ENCODE results near the gene FGD5. TPM values are rescaled to one million over a fixed set of nuclear protein-coding genes. Genes with fewer than 3 reads are reported as not detected.
"Not testable (repeated sequence)": the region's sequence is repeated elsewhere in the genome, so short reads cannot be mapped to it uniquely, and the experiment has no call there.

The FGD5 gene
- total RNA-seq, 1 experiment from 2014 or later, result 0.40 TPM

DNA sequence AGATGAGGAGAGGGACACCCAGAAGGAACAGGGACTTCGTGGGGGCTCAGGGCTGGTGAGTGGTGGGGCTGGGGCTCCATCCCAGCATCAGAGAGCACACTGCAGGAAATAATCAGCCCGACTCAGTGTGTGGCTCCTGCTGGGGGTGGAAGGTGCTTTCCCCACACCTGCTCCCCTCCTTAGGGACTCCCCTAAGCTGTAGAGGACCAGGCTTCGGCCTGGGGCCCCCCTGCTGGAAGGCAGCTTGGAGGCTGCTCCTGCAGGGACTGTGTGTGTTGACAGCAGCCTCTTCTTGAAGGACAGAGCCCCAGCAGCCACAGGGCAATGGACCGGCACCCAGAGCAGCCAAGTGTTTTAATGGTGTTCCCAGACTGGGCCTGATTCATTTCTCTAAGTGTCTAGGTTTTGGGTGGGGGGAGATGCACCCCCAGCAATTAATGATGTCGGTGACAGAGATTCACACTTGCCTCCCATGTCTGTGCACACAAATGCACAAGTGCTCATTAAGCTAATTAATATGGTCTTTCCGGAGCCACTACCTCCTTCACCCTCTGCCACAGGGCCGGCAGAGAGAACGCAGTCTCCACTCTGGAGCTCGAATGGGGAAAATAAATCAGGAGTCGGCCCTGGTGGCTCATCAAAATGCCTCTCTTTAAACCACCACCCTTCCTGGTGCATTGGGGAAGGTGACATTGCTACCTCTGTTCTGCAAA lies 16.9 kb upstream of the FGD5 start:
- H3K36me3 ChIP-seq, result no peaks in the 10 kb centered on the region
- no peak for DNase-seq
- H3K4me3 ChIP-seq, result no peak overlapping the region
- no peaks in the 10 kb centered on the region for H3K27me3 ChIP-seq
- H3K9me3 ChIP-seq, result no peaks in the 10 kb centered on the region

DNA sequence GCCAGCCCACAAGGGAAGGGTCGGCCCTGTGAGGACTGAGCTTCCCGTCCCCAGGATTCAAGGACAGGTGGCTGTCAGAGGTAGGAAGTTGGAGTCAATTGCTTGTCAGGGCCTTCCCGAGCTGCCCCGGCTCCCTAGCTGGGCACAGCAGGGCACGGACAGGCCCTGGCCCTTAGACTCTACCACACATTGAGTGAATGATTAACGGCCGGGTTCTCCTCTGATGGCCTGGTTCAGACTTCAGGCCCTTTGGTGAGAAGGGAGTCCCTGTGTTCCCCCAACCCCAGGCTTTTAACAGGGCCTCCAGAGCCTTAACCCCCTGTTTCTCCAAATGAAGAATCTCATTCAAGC lies 16.4 kb upstream of the FGD5 start:
- no peaks in the 10 kb centered on the region for H3K36me3 ChIP-seq
- H3K4me3 ChIP-seq, result no peak overlapping the region
- DNase-seq, result no peak
- no peaks in the 10 kb centered on the region for H3K9me3 ChIP-seq
- H3K27me3 ChIP-seq, result no peaks in the 10 kb centered on the region

- no peak overlapping the region for H3K4me3 ChIP-seq
- DNase-seq, result no peak
- H3K27me3 ChIP-seq, result no peaks in the 10 kb centered on the region
- H3K9me3 ChIP-seq, result no peaks in the 10 kb centered on the region
- H3K36me3 ChIP-seq, result no peaks in the 10 kb centered on the region
These were observed 15.4 kb upstream of the FGD5 start for GRCh38 chr3:14803101-14803980.

- H3K36me3 ChIP-seq, result no peaks in the 10 kb centered on the region
- H3K9me3 ChIP-seq, result no peaks in the 10 kb centered on the region
- H3K27me3 ChIP-seq, result no peaks in the 10 kb centered on the region
- no peak overlapping the region for H3K4me3 ChIP-seq
- DNase-seq, result no peak
These were observed 14.6 kb upstream of the FGD5 start for GRCh38 chr3:14803981-14804834.

GRCh38 chr3:14804835-14805780 lies 13.7 kb upstream of the FGD5 start:
- Histone ChIP-seq H3K27me3 (no peaks in the 10 kb centered on the region; the same call in 1 of the 2 replicates), H3K36me3 (no peaks in the 10 kb centered on the region), H3K4me3 (no peak overlapping the region), H3K9me3 (no peaks in the 10 kb centered on the region)
- no peak for DNase-seq

DNA sequence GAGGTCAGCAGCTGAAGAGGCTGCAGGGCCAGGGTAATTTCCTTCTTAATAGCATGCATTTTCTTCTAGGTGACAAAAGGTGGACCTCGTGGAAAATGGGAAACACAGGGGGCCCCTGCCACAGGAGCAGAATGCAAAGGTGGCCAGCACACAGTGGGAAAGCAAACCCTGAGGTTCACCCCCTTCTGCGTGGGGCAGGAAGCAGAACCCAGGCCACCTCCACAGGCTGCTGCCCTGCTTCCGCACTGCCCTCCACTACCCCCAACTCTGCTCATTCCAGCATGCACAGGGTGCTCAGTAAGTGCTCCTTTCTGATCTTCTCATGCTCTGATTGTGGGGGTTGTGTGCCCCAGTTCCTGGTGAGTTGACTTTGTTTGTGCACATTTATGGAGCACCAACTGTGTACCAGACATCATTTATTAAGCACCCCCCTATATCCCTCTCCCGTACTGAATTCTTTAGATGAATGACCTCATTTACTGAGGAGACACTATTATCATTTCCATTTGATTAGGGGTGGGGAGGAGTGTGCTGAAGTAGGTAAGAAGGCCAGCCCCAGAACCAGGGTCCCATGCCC lies 12.7 kb upstream of the FGD5 start:
- H3K9me3 ChIP-seq, result no peaks in the 10 kb centered on the region
- H3K27me3 ChIP-seq, result peaks cover 4% of the 10 kb centered on the region; the same call in 1 of the 2 replicates
- no peak for DNase-seq
- H3K36me3 ChIP-seq, result no peaks in the 10 kb centered on the region
- H3K4me3 ChIP-seq, result no peak overlapping the region

- Histone ChIP-seq H3K4me3 (no peak overlapping the region), H3K9me3 (no peaks in the 10 kb centered on the region), H3K27me3 (peaks cover 8% of the 10 kb centered on the region; the same call in 1 of the 2 replicates), H3K36me3 (no peaks in the 10 kb centered on the region)
- DNase-seq, result no peak
These were observed 12.0 kb upstream of the FGD5 start for GRCh38 chr3:14806641-14807263.

GRCh38 chr3:14808025-14808424 lies 10.7 kb upstream of the FGD5 start:
- no peak for DNase-seq
- H3K4me3 ChIP-seq, result no peak overlapping the region
- H3K27me3 ChIP-seq, result peaks cover 8% of the 10 kb centered on the region; the same call in 1 of the 2 replicates
- H3K36me3 ChIP-seq, result no peaks in the 10 kb centered on the region
- H3K9me3 ChIP-seq, result no peaks in the 10 kb centered on the region

GRCh38 chr3:14808502-14809266 lies 10.1 kb upstream of the FGD5 start:
- no peak for DNase-seq
- H3K4me3 ChIP-seq, result no peak overlapping the region
- peaks cover 8% of the 10 kb centered on the region; the same call in 1 of the 2 replicates for H3K27me3 ChIP-seq
- no peaks in the 10 kb centered on the region for H3K9me3 ChIP-seq
- H3K36me3 ChIP-seq, result no peaks in the 10 kb centered on the region

- H3K27me3 ChIP-seq, H3K36me3 ChIP-seq, H3K9me3 ChIP-seq, H3K4me3 ChIP-seq, DNase-seq: not testable (repeated sequence)
These were observed 9.2 kb upstream of the FGD5 start for GRCh38 chr3:14809611-14810010.

DNA sequence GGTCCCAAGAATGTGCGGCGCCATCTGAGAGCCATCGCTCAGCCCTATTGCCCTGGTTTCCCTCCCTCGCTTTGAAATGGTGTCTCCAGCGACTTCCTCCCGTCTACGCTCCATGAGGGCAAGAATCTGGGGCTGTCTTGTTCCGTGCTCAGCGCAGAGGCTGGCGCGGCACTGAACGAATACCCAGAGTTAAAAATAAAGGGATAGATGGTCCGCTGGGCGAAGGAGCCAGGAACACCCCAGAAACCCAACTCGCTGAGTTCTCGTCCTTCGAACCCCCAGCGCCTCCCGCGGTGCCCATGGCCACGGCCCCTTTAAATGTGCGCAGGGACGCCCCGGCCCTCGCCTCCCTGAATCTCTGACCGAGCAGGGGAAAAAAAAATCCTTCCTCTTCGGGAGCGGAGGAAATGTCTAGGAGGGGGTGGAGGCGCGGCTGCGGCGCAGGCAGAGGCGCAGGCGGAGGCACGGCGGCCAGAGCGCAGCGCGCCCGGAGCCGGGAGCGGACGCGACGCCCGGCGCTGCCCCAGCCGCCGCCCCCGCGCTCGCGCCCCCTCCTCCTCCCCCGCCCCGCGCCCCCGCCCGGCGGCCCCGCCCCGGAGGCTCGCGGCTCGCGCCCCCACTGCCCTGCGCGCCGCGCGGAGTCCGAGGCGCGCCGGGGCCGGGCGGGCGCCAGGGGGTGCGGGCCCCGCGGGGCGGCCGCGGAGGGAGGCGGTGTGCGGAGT lies 8.5 kb upstream of the FGD5 start:
- no peak for DNase-seq
- no peaks in the 10 kb centered on the region for H3K36me3 ChIP-seq
- no peaks in the 10 kb centered on the region for H3K9me3 ChIP-seq
- H3K4me3 ChIP-seq, result no peak overlapping the region; the same call in 1 of the 2 replicates
- H3K27me3 ChIP-seq, result peaks cover 8% of the 10 kb centered on the region; the same call in 1 of the 2 replicates

DNA sequence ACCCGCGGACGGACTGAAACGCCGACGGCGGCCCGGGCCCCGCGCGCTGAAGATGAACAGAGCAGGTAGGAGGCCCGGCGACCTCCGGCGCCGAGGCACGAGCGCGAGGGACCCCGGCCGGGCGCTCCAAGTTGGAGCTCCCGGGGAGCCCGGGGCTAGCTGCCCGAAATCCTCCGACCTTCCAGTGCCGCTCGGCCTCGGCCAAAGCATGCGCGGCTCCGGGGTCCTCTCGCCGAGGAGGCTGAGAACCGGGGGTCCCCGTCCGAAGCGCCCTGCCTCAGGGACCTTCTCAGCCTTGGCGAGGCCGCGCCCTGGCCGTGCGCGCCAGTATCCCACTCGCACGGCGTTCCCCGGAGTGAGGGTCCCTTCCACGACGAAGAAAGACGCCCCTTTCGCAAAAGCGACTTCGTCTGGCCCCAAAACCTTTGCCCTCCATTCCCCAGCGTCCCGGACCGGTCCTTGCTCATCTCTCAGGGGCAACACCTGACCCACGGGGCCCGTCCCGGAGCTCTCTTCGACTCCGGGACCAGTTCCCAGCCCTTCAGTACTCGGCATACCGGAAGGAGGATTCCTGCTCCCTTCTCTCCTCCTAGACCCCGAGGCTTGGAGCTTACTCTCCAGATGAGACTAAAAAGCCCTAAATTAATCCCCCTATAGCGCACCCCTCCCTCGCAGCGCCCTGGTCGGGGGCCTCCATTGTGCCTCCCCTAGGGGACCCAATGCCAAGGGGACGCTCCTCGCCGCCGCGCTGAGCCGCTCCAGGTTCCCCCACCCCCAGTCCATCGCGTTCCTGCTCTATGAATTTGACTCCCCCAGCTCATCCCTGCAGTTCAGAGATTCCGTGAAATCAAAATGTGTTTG lies 7.7 kb upstream of the FGD5 start:
- H3K4me3 ChIP-seq, result peak overlapping the region; percentile 13; the same call in 1 of the 2 replicates
- DNase-seq, result no peak
- no peaks in the 10 kb centered on the region for H3K9me3 ChIP-seq
- no peaks in the 10 kb centered on the region for H3K36me3 ChIP-seq
- H3K27me3 ChIP-seq, result peaks cover 8% of the 10 kb centered on the region; the same call in 1 of the 2 replicates

DNA sequence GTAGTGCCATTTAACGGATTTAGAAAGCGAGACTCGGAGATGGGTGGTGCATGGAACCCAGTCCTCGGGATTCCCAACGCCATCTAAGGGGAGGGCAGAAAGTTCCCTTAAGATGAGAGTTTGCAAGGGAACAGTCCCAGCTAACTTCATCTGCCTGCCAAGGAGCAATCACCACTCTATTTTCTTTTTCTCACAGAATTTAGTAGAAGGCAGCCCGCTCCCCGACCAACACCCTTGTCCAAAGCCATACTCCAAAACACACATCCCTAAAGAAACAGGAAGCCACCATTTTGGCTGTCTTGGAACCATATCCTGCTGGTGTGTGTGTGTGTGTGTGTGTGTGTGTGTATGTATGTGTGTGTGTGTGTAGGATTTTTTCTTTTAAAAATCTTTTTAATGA lies 7.1 kb upstream of the FGD5 start:
- Histone ChIP-seq H3K9me3 (no peaks in the 10 kb centered on the region), H3K36me3 (no peaks in the 10 kb centered on the region), H3K27me3 (peaks cover 8% of the 10 kb centered on the region; the same call in 1 of the 2 replicates), H3K4me3 (no peak overlapping the region)
- DNase-seq, result no peak
